HCT116 (cell line): ENCODE data around the gene CDHR3.

ENCODE experiments used
- EGR1 ChIP-seq: IDR thresholded peaks from 2 replicates; pipeline ENCODE4 v1.6.1; 2012; ENCODE audit warnings: low read depth
- EZH2 ChIP-seq: fragments of 200-600 bp; sonication (generic); IDR thresholded peaks from 2 replicates; pipeline ENCODE4 v1.6.1; 2017; ENCODE audit warnings: antibody characterized with exemption, mixed run types
- POLR2A ChIP-seq: IDR thresholded peaks from 2 replicates; pipeline ENCODE4 v1.7.0; 2011; ENCODE audit warnings: borderline replicate concordance; ENCODE audit not compliant: insufficient read depth, insufficient read length; ENCODE audit errors: extremely low read depth
- POLR2AphosphoS5 ChIP-seq: IDR thresholded peaks from 2 replicates; pipeline ENCODE4 v1.6.1; 2011; ENCODE audit warnings: mild to moderate bottlenecking, low read depth, low read length, moderate library complexity
- RAD21 ChIP-seq: IDR thresholded peaks from 2 replicates; pipeline ENCODE4 v1.6.1; 2012; ENCODE audit warnings: low read depth, mild to moderate bottlenecking
- ZNF274 ChIP-seq: fragments of 200-500 bp; sonication (Bioruptor generic); IDR thresholded peaks from 2 replicates; pipeline ENCODE4 v1.6.1; 2014; ENCODE audit warnings: mild to moderate bottlenecking, low read depth, low read length, inconsistent platforms
- TF ChIP-seq, protein P1 (sequence below), 3 experiments: fragments of 200-600 bp in 1 of 3; sonication (generic) in 1 of 3; IDR thresholded peaks in 2 of 3; conservative IDR thresholded peaks in 1 of 3; 2 replicates each; pipeline ENCODE4 v1.5.1; 2012 to 2017; ENCODE audit warnings: low read depth in 2 of 3, low read length in 2 of 3, antibody characterized with exemption in 1 of 3, borderline replicate concordance in 1 of 3, control low read depth in 1 of 3, mild to moderate bottlenecking in 1 of 3, mixed read lengths in 1 of 3, mixed run types in 1 of 3, moderate library complexity in 1 of 3; ENCODE audit not compliant: insufficient read depth in 1 of 3

DNA sequence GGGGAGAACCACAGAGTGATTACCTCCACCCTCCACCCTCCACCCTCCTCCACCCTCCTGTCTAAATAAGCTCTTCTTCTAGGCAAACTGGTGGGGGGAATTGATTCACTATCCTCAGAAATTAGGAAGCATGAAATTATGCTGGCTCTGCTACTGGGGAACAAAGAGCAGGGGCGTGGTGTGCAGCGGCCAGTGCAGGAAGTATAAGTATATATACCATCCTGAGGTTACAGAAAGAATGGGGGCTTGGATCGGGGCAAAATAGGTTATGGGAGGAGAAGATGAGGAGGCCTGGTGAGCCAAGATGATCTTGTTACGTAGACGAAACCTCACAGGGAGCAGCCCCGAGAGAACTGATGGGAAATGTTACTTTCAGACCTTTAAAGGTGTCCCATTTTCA, 100.0 kb downstream of the CDHR3 start:
- TF ChIP-seq, protein P1, sequence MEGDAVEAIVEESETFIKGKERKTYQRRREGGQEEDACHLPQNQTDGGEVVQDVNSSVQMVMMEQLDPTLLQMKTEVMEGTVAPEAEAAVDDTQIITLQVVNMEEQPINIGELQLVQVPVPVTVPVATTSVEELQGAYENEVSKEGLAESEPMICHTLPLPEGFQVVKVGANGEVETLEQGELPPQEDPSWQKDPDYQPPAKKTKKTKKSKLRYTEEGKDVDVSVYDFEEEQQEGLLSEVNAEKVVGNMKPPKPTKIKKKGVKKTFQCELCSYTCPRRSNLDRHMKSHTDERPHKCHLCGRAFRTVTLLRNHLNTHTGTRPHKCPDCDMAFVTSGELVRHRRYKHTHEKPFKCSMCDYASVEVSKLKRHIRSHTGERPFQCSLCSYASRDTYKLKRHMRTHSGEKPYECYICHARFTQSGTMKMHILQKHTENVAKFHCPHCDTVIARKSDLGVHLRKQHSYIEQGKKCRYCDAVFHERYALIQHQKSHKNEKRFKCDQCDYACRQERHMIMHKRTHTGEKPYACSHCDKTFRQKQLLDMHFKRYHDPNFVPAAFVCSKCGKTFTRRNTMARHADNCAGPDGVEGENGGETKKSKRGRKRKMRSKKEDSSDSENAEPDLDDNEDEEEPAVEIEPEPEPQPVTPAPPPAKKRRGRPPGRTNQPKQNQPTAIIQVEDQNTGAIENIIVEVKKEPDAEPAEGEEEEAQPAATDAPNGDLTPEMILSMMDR (IDR thresholded peaks at IDR 0.05 in 2 of 3, conservative IDR thresholded peaks at IDR 0.05 in 1 of 3; ENCODE audit: borderline replicate concordance in 1 of 3, insufficient read depth in 1 of 3, low read depth in 2 of 3, low read length in 2 of 3): no peak
- no peak for TF ChIP-seq EGR1
- no peak for TF ChIP-seq EZH2
- TF ChIP-seq ZNF274: no peak
- no peak for TF ChIP-seq POLR2A
- no peak for TF ChIP-seq POLR2AphosphoS5
- no peak for TF ChIP-seq RAD21
